HepG2 (cell line): ENCODE measurements around the gene EXOC7. TPM values are rescaled to one million over a fixed set of nuclear protein-coding genes. Genes with fewer than 3 reads are reported as not detected.

ENCODE experiments used
- CSRNP1 ChIP-seq: sonication (generic); formaldehyde crosslinking; IDR thresholded peaks from 2 replicates; pipeline ENCODE4 v1.8.1; 2023; ENCODE audit warnings: mild to moderate bottlenecking, missing genetic modification reagents
- GMEB1 ChIP-seq: sonication (generic); formaldehyde crosslinking; IDR thresholded peaks from 2 replicates; pipeline ENCODE4 v1.5.1; 2020; ENCODE audit warnings: missing genetic modification reagents, mild to moderate bottlenecking, borderline replicate concordance
- KIAA2018 ChIP-seq: sonication (generic); formaldehyde crosslinking; IDR thresholded peaks from 2 replicates; pipeline ENCODE4 v1.5.0; 2020; ENCODE audit warnings: mild to moderate bottlenecking, missing genetic modification reagents, borderline replicate concordance
- MZF1 ChIP-seq: sonication (generic); formaldehyde crosslinking; IDR thresholded peaks from 2 replicates; pipeline ENCODE4 v1.8.1; 2023; ENCODE audit warnings: mild to moderate bottlenecking, missing genetic modification reagents, borderline replicate concordance
- NFE2L1 ChIP-seq: sonication (generic); formaldehyde crosslinking; IDR thresholded peaks from 2 replicates; pipeline ENCODE4 v1.4.0; 2020; ENCODE audit warnings: missing genetic modification reagents, mild to moderate bottlenecking, borderline replicate concordance
- NR3C1 ChIP-seq: sonication (generic); formaldehyde crosslinking; IDR thresholded peaks from 2 replicates; pipeline ENCODE4 v1.4.0; 2020; ENCODE audit warnings: missing genetic modification reagents
- PBX3 ChIP-seq: sonication (generic); formaldehyde crosslinking; IDR thresholded peaks from 2 replicates; pipeline ENCODE4 v1.8.1; 2023; ENCODE audit warnings: missing genetic modification reagents, inconsistent platforms, borderline replicate concordance
- RBM39 ChIP-seq: fragments of 200-400 bp; formaldehyde crosslinking; IDR thresholded peaks from one replicate; pipeline ENCODE4 v1.6.1; 2018; ENCODE audit warnings: antibody characterized with exemption, mild to moderate bottlenecking, low read depth, low read length; ENCODE audit not compliant: poor library complexity, severe bottlenecking
- RERE ChIP-seq: IDR thresholded peaks from 2 replicates; pipeline ENCODE4 v1.6.1; 2016; ENCODE audit warnings: low read depth, missing genetic modification reagents, missing compliant biosample characterization
- polyA plus RNA-seq, 8 experiments: library from polyadenylated mRNA; depleted of rRNA in 3 of 8; stranded (reverse) in 7 of 8; unstranded in 1 of 8; fragments of >200 nt; fragmentation: Illumina TruSeq in 4 of 8; extraction: Trizol in 4 of 8; gene quantifications; 2 replicates each; pipeline versions ENCODE4 v1.2.1 to v1.2.3, GENCODE V29; 2011 to 2016; ENCODE audit warnings: low read depth in 4 of 8, missing spikeins in 1 of 8, mixed read lengths in 1 of 8; ENCODE audit not compliant: insufficient read depth in 1 of 8
- total RNA-seq, 5 experiments: library from RNA; depleted of rRNA; stranded (reverse); fragments of >200 nt; fragmentation: Illumina TruSeq; extraction: Trizol; gene quantifications; 2 replicates each; pipeline ENCODE4 v1.2.3, GENCODE V29; 2016; ENCODE audit warnings: low read depth in 1 of 5

EXOC7 gene
- total and polyA plus RNA-seq, 2 of the 13 experiments (the other 11 are each of a cell fraction or from before 2014, with no cell fraction given) = 86.9 to 116 TPM

GRCh38 chr17:76079535-76079955, 24.0 kb downstream of the EXOC7 start (continued):
- no peak for TF ChIP-seq PBX3
- no peak for TF ChIP-seq RERE
- TF ChIP-seq NFE2L1 (CRISPR knock-in tag) = no peak
- 0 out of 2 replicates have a peak, but pooled peaks have one; percentile 31 for TF ChIP-seq MZF1 (CRISPR knock-in tag)
- TF ChIP-seq CSRNP1 = no peak
- TF ChIP-seq KIAA2018 (CRISPR knock-in tag) = no peak
- TF ChIP-seq RBM39 = no peak
- TF ChIP-seq NR3C1 = no peak
- no peak for TF ChIP-seq GMEB1 (CRISPR knock-in tag)
